ENCODE results near the gene SLC6A11. TPM values are rescaled to one million over a fixed set of nuclear protein-coding genes. Genes with fewer than 3 reads are reported as not detected.

Gene SLC6A11
- total RNA-seq, 2 experiments from 2014 or later, result not detected

DNA sequence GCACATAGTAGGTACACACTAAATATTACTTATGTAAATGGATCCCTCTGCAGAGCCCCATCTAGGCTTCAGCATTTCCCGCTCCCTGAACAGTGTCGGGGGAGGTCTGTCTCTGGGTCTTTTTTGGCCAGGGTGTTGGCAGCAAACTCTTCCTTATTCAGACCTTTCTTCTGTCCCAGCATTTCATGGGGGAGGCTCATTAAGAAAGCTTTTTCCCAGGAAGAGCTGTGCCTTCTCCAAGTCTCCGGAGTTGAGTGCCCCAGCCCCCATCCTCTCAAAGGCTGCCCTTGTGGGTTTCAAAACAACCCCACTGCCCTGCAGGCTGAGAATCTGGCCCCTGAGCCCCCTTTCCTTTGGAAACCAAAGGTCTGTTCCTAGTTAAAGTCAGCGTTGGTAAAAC is 25.1 kb downstream of the SLC6A11 start:
- Histone ChIP-seq H3K79me2 (ENCODE audit: insufficient read depth, low read depth, low read length) (no peaks in the 10 kb centered on the region), H3K36me3 (ENCODE audit: insufficient read depth, low read length) (no peaks in the 10 kb centered on the region), H3K9me2 (ENCODE audit: insufficient read depth, low read length) (no peaks in the 10 kb centered on the region), H3K4me3 (ENCODE audit: low read depth, low read length, poor library complexity, severe bottlenecking) (no peak overlapping the region), H3K4me2 (ENCODE audit: low read length) (no peak overlapping the region), H3K4me1 (ENCODE audit: insufficient read depth, low read length, poor library complexity, severe bottlenecking) (peaks cover 2% of the 10 kb centered on the region), H2AFZ (ENCODE audit: low read length) (no peak overlapping the region), H3K9me3 (ENCODE audit: low read length) (no peaks in the 10 kb centered on the region), H4K20me1 (ENCODE audit: insufficient read depth, low read length) (no peaks in the 10 kb centered on the region), H3K27ac (ENCODE audit: low read depth, low read length, poor library complexity, severe bottlenecking) (no peak overlapping the region)
- intact Hi-C loops (cut with micrococcal nuclease; ENCODE audit: unreplicated experiment), result no loop called here
- BruUV-seq (replicated peaks), result no TSS peak
- ChIA-PET CTCF (ENCODE audit: unreplicated experiment) (no interaction called here), POLR2A (interaction anchor here (0.9 kb wide), 1 partner anchor 9 kb away, joined by 3 read pairs; no protein-coding TSS in a partner anchor)
- DNase-seq (ENCODE audit: low spot score), result no peak
- TF ChIP-seq, protein P1, sequence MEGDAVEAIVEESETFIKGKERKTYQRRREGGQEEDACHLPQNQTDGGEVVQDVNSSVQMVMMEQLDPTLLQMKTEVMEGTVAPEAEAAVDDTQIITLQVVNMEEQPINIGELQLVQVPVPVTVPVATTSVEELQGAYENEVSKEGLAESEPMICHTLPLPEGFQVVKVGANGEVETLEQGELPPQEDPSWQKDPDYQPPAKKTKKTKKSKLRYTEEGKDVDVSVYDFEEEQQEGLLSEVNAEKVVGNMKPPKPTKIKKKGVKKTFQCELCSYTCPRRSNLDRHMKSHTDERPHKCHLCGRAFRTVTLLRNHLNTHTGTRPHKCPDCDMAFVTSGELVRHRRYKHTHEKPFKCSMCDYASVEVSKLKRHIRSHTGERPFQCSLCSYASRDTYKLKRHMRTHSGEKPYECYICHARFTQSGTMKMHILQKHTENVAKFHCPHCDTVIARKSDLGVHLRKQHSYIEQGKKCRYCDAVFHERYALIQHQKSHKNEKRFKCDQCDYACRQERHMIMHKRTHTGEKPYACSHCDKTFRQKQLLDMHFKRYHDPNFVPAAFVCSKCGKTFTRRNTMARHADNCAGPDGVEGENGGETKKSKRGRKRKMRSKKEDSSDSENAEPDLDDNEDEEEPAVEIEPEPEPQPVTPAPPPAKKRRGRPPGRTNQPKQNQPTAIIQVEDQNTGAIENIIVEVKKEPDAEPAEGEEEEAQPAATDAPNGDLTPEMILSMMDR (conservative IDR thresholded peaks at IDR 0.05; ENCODE audit: low read length), result no peak
- TF ChIP-seq EZH2phosphoT487 (IDR thresholded peaks at IDR 0.05; ENCODE audit: borderline replicate concordance, low read depth, low read length), result no peak

DNA sequence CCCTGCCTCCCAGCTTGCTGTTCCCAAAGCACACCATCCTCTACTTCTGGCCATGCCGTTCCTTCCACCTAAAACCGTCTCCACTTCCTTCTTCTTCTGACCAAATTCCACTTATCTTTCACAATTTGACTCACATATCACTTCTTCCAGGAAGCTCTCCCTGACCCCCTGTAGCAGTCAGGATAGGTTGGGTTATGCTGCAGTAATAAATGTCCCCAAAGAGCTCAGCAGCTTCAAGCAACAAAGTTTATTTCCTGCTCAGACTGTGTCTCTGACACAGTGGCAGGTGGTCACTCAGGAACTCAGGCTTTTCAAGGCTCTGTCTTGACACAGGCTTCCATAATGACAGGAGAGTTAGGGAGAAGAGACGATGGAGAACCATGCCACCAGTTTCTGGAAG is 27.4 kb downstream of the SLC6A11 start:
- Histone ChIP-seq H3K79me2 (ENCODE audit: insufficient read depth, low read depth, low read length) (no peaks in the 10 kb centered on the region), H3K4me1 (ENCODE audit: insufficient read depth, low read length, poor library complexity, severe bottlenecking) (peaks cover 5% of the 10 kb centered on the region), H2AFZ (ENCODE audit: low read length) (no peak overlapping the region), H4K20me1 (ENCODE audit: insufficient read depth, low read length) (no peaks in the 10 kb centered on the region), H3K9me3 (ENCODE audit: low read length) (no peaks in the 10 kb centered on the region), H3K9me2 (ENCODE audit: insufficient read depth, low read length) (no peaks in the 10 kb centered on the region), H3K36me3 (ENCODE audit: insufficient read depth, low read length) (no peaks in the 10 kb centered on the region), H3K27ac (ENCODE audit: low read depth, low read length, poor library complexity, severe bottlenecking) (no peak overlapping the region), H3K4me3 (ENCODE audit: low read depth, low read length, poor library complexity, severe bottlenecking) (no peak overlapping the region), H3K4me2 (ENCODE audit: low read length) (no peak overlapping the region)
- DNase-seq (ENCODE audit: low spot score), result no peak
- ChIA-PET CTCF (ENCODE audit: unreplicated experiment) (no interaction called here), POLR2A (no interaction called here)
- no TSS peak for BruUV-seq (replicated peaks)
- intact Hi-C loops (cut with micrococcal nuclease; ENCODE audit: unreplicated experiment), result no loop called here
- TF ChIP-seq, protein P1 (conservative IDR thresholded peaks at IDR 0.05; ENCODE audit: low read length), result no peak
- no peak for TF ChIP-seq EZH2phosphoT487 (IDR thresholded peaks at IDR 0.05; ENCODE audit: borderline replicate concordance, low read depth, low read length)

DNA sequence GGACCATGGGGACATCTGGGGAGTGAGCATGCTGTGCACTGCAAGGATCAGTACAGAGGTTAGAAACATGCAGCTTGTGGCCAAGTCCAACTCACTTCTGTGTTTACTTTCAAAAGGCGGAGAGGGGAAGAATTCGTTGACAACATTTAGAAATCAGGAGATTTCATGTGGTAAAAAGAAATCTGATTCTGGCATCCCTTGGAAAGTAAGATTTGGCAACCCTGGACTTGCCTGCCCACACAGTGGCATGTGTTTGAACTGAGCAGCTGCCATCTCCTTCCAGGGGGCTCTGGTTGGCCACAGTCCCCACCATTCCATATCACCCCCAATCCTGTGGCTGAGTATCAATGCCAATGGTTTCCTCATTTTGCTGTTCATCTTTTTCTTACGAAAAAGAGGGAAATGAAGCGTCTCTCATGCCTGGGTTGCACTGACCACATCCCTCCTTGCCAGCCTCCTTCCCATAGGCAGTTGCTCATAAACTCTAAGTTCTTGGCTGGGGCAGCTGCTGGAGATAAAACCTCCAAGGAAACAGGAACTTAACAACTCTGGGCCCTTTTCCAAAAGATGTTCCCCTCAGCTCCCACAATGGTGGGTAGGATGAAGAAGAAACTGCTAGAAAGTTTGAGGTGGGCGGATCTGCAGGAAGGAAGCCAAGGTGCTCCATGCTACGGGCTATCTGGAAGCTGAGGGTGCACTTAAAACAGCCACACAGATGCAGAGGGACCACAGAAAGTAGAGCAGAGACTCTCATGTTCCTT is 29.2 kb downstream of the SLC6A11 start:
- Histone ChIP-seq H3K4me2 (ENCODE audit: low read length) (no peak overlapping the region), H3K9me3 (ENCODE audit: low read length) (no peaks in the 10 kb centered on the region), H2AFZ (ENCODE audit: low read length) (no peak overlapping the region), H4K20me1 (ENCODE audit: insufficient read depth, low read length) (no peaks in the 10 kb centered on the region), H3K4me3 (ENCODE audit: low read depth, low read length, poor library complexity, severe bottlenecking) (no peak overlapping the region), H3K9me2 (ENCODE audit: insufficient read depth, low read length) (no peaks in the 10 kb centered on the region), H3K79me2 (ENCODE audit: insufficient read depth, low read depth, low read length) (no peaks in the 10 kb centered on the region), H3K36me3 (ENCODE audit: insufficient read depth, low read length) (no peaks in the 10 kb centered on the region), H3K27ac (ENCODE audit: low read depth, low read length, poor library complexity, severe bottlenecking) (no peak overlapping the region), H3K4me1 (ENCODE audit: insufficient read depth, low read length, poor library complexity, severe bottlenecking) (peaks cover 5% of the 10 kb centered on the region)
- BruUV-seq (replicated peaks), result no TSS peak
- intact Hi-C loops (cut with micrococcal nuclease; ENCODE audit: unreplicated experiment), result no loop called here
- CTCF ChIA-PET (ENCODE audit: unreplicated experiment), result no interaction called here
- POLR2A ChIA-PET, result interaction anchor here (0.8 kb wide), 1 partner anchor 226 kb away, joined by 3 read pairs; no protein-coding TSS in a partner anchor
- TF ChIP-seq, protein P1 (conservative IDR thresholded peaks at IDR 0.05; ENCODE audit: low read length), result no peak
- no peak for TF ChIP-seq EZH2phosphoT487 (IDR thresholded peaks at IDR 0.05; ENCODE audit: borderline replicate concordance, low read depth, low read length)
- DNase-seq (ENCODE audit: low spot score), result no peak

All from OCI-LY7 (cell line).